Measurements from ENCODE around the gene CTNNAL1.

GRCh38 chr9:108928386-108928785 is 84.9 kb downstream of the CTNNAL1 start:
- TF ChIP-seq, protein P1, sequence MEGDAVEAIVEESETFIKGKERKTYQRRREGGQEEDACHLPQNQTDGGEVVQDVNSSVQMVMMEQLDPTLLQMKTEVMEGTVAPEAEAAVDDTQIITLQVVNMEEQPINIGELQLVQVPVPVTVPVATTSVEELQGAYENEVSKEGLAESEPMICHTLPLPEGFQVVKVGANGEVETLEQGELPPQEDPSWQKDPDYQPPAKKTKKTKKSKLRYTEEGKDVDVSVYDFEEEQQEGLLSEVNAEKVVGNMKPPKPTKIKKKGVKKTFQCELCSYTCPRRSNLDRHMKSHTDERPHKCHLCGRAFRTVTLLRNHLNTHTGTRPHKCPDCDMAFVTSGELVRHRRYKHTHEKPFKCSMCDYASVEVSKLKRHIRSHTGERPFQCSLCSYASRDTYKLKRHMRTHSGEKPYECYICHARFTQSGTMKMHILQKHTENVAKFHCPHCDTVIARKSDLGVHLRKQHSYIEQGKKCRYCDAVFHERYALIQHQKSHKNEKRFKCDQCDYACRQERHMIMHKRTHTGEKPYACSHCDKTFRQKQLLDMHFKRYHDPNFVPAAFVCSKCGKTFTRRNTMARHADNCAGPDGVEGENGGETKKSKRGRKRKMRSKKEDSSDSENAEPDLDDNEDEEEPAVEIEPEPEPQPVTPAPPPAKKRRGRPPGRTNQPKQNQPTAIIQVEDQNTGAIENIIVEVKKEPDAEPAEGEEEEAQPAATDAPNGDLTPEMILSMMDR (IDR thresholded peaks at IDR 0.05): no peak
- no peak for TF ChIP-seq POLR2A (IDR thresholded peaks at IDR 0.05)
